Cardiac muscle cell (in vitro differentiated cells and primary cell): ENCODE measurements around the gene NIPBL. TPM values are rescaled to one million over a fixed set of nuclear protein-coding genes. Genes with fewer than 3 reads are reported as not detected.

Experiments
- DNase-seq, 2 donors: peaks; one replicate each; pipeline versions ENCODE4 v3.0.0 to v3.0.0-alpha.2; 2010 to 2017; ENCODE audit warnings: low read depth in 1 of 2, low spot score in 1 of 2
- H3K27ac ChIP-seq: fragments of 200-600 bp; sonication (generic); 2 replicates; pipeline ENCODE4 v1.5.1; 2016
- H3K27me3 ChIP-seq: fragments of 200-600 bp; sonication (generic); 2 replicates; pipeline ENCODE4 v1.6.0; 2016; ENCODE audit warnings: control low read depth
- H3K36me3 ChIP-seq: fragments of 200-600 bp; sonication (generic); 2 replicates; pipeline ENCODE4 v1.5.1; 2016; ENCODE audit warnings: control low read depth
- H3K4me1 ChIP-seq: fragments of 200-600 bp; sonication (generic); 2 replicates; pipeline ENCODE4 v1.8.1; 2017; ENCODE audit warnings: low read depth, mild to moderate bottlenecking, mixed run types
- H3K4me3 ChIP-seq: fragments of 200-600 bp; sonication (generic); 2 replicates; pipeline ENCODE4 v1.5.1; 2016; ENCODE audit warnings: mild to moderate bottlenecking
- H3K9me3 ChIP-seq: fragments of 200-600 bp; sonication (generic); 2 replicates; pipeline ENCODE4 v1.5.1; 2017; ENCODE audit warnings: low read depth, mild to moderate bottlenecking, control low read depth
- CTCF ChIP-seq: IDR thresholded peaks from 2 replicates; pipeline ENCODE4 v1.5.1; 2012; ENCODE audit warnings: low read depth, mild to moderate bottlenecking, low read length
- polyA plus RNA-seq: library from polyadenylated mRNA; unstranded; fragments of >200 nt; fragmentation: Nextera tagmentation; extraction: Ambion mirVana; gene quantifications from 2 replicates; pipeline ENCODE4 v1.2.1, GENCODE V29; 2016
- total RNA-seq: library from RNA; depleted of rRNA; stranded (reverse); fragments of >200 nt; gene quantifications from 2 replicates; pipeline ENCODE4 v1.2.3, GENCODE V29; 2016

The NIPBL gene
- total and polyA plus RNA-seq, 2 experiments from 2014 or later: 19.1 to 43.9 TPM

- Histone ChIP-seq H3K36me3 (no peaks in the 10 kb centered on the region), H3K27ac (no peak overlapping the region), H3K27me3 (no peaks in the 10 kb centered on the region), H3K9me3 (no peaks in the 10 kb centered on the region), H3K4me3 (no peak overlapping the region), H3K4me1 (peaks cover 27% of the 10 kb centered on the region)
- no peak for TF ChIP-seq CTCF
- no peak for DNase-seq
These were observed 72.1 kb downstream of the NIPBL start for GRCh38 chr5:36948650-36949049.

GRCh38 chr5:36949593-36949992, 73.0 kb downstream of the NIPBL start:
- no peaks in the 10 kb centered on the region for H3K27me3 ChIP-seq
- no peak overlapping the region for H3K4me3 ChIP-seq
- peaks cover 25% of the 10 kb centered on the region for H3K4me1 ChIP-seq
- TF ChIP-seq CTCF: no peak
- no peaks in the 10 kb centered on the region for H3K36me3 ChIP-seq
- H3K9me3 ChIP-seq: no peaks in the 10 kb centered on the region
- H3K27ac ChIP-seq: no peak overlapping the region
- DNase-seq: no peak

DNA sequence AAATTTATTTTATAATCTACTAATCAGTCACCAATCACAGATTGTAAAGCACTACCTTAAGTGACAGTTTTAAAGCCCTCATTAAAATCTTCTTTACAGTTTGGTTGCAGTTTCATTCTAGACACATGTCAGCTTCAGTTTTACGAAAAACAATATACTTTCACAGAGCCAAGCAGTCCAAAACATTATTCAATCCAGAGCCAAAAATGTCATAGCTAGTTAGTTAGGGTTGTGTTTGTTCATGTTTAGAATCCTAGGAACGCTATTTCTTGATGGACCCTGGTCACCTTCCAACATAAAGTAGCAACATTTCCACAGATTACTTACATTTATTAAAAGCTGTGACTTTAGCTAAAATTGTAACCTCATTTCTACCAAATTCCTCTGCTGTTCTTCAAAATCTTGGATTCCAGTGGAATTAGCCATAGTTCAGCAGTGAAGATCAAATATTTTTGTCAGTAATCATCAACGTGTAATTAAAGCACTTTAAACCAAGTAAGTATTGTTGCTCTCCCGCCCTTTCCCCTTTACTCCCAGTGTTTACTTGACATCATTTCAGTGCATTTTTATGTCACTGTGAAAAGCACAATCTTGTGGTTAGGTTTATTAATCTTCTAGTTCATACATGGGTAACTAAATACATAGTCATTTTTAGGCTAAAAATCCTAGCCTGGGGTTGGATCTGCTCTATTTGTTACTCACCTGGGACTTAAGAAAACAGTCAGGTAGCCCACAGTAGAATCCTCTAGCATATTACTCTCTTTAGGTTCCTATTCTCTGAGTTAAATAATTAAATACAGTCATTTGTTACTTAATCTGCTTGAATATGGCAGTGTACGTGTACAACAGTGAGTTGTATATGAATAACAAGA, 74.3 kb downstream of the NIPBL start:
- peaks cover 14% of the 10 kb centered on the region for H3K4me1 ChIP-seq
- peak in 1 of 2 donors; percentile 53 for DNase-seq
- no peak overlapping the region for H3K4me3 ChIP-seq
- no peaks in the 10 kb centered on the region for H3K36me3 ChIP-seq
- no peaks in the 10 kb centered on the region for H3K9me3 ChIP-seq
- TF ChIP-seq CTCF: no peak
- no peak overlapping the region for H3K27ac ChIP-seq
- H3K27me3 ChIP-seq: no peaks in the 10 kb centered on the region

DNA sequence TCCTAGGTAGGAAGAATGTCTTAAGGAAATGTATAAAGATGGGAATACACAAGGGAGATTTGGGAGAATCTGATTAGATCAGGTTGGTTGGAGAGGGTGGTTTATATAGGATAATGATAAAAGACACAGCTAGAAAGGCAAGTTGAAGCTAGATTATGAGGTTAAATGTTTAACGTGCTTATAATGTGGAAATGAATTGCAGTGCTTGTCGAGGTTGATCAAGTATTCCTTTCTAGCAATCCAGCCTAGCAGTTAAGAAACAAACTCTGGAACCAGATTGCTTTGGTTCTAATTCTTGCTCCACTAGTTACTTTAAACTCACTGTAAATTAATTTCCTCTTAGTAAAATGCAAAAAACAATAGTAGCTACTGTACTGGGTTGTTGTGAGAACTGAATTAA, 76.5 kb downstream of the NIPBL start:
- Histone ChIP-seq H3K9me3 (no peaks in the 10 kb centered on the region), H3K4me3 (no peak overlapping the region), H3K27ac (no peak overlapping the region), H3K4me1 (no peaks in the 10 kb centered on the region), H3K36me3 (peaks cover 2% of the 10 kb centered on the region), H3K27me3 (no peaks in the 10 kb centered on the region)
- no peak for DNase-seq
- no peak for TF ChIP-seq CTCF

GRCh38 chr5:36957953-36958537, 81.5 kb downstream of the NIPBL start:
- Histone ChIP-seq H3K36me3 (peaks cover 26% of the 10 kb centered on the region), H3K4me1 (peaks cover 5% of the 10 kb centered on the region), H3K27ac (peak overlapping the region; percentile 73), H3K4me3 (no peak overlapping the region), H3K9me3 (no peaks in the 10 kb centered on the region), H3K27me3 (no peaks in the 10 kb centered on the region)
- peak in 1 of 2 donors; percentile 19 for DNase-seq
- no peak for TF ChIP-seq CTCF
